Activated naive CD8-positive, alpha-beta T cell treated with anti-CD3 and anti-CD28 coated beads, Interleukin-2, amount 50 U/mL, for 16 hours (primary cell): Measurements from ENCODE around the gene TCEA2.

Experiments
- DNase-seq: peaks from one replicate; pipeline ENCODE4 v3.0.0-alpha.2; 2020; ENCODE audit warnings: low read depth, low spot score

Gene TCEA2

GRCh38 chr20:64062596-64063388 is at the start of gene TCEA2:
Gene TCEA2, plus strand, starts transcription at chr20:64063198. Its CDS starts 115 bp downstream, at chr20:64063313.
- DNase-seq = peak; percentile 89

GRCh38 chr20:64015635-64016034 is 47.4 kb upstream of the TCEA2 start:
- DNase-seq = no peak

GRCh38 chr20:64021124-64021975 is 41.6 kb upstream of the TCEA2 start:
- no peak for DNase-seq

- DNase-seq = no peak
These were observed 40.2 kb upstream of the TCEA2 start for GRCh38 chr20:64022671-64023360.

- no peak for DNase-seq
These were observed 39.4 kb upstream of the TCEA2 start for GRCh38 chr20:64023361-64024140.

- no peak for DNase-seq
These were observed 38.6 kb upstream of the TCEA2 start for GRCh38 chr20:64024141-64024990.

- no peak for DNase-seq
These were observed 37.7 kb upstream of the TCEA2 start for GRCh38 chr20:64025101-64025825.

GRCh38 chr20:64025826-64026412 is 37.1 kb upstream of the TCEA2 start:
- no peak for DNase-seq

GRCh38 chr20:64027981-64028685 is 34.9 kb upstream of the TCEA2 start:
- no peak for DNase-seq

GRCh38 chr20:64029293-64030117 is 33.5 kb upstream of the TCEA2 start:
- no peak for DNase-seq

GRCh38 chr20:64030371-64031134 is 32.4 kb upstream of the TCEA2 start:
- DNase-seq = no peak

GRCh38 chr20:64031822-64032314 is 31.1 kb upstream of the TCEA2 start:
- no peak for DNase-seq

GRCh38 chr20:64032706-64033624 is 30.0 kb upstream of the TCEA2 start:
- DNase-seq = no peak

- no peak for DNase-seq
These were observed 29.0 kb upstream of the TCEA2 start for GRCh38 chr20:64033981-64034493.
